Mammary microvascular endothelial cell (primary cell): ENCODE measurements around the gene ASB7. TPM values are rescaled to one million over a fixed set of nuclear protein-coding genes. Genes with fewer than 3 reads are reported as not detected.

ENCODE experiments used
- total RNA-seq: library from RNA; depleted of rRNA; stranded (reverse); fragments of >200 nt; gene quantifications from 2 replicates; pipeline ENCODE4 v1.2.3, GENCODE V29; 2015

ASB7 gene, protein sequence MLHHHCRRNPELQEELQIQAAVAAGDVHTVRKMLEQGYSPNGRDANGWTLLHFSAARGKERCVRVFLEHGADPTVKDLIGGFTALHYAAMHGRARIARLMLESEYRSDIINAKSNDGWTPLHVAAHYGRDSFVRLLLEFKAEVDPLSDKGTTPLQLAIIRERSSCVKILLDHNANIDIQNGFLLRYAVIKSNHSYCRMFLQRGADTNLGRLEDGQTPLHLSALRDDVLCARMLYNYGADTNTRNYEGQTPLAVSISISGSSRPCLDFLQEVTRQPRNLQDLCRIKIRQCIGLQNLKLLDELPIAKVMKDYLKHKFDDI
- total RNA-seq: 7.3 and 8.7 TPM in 2 replicates

DNA sequence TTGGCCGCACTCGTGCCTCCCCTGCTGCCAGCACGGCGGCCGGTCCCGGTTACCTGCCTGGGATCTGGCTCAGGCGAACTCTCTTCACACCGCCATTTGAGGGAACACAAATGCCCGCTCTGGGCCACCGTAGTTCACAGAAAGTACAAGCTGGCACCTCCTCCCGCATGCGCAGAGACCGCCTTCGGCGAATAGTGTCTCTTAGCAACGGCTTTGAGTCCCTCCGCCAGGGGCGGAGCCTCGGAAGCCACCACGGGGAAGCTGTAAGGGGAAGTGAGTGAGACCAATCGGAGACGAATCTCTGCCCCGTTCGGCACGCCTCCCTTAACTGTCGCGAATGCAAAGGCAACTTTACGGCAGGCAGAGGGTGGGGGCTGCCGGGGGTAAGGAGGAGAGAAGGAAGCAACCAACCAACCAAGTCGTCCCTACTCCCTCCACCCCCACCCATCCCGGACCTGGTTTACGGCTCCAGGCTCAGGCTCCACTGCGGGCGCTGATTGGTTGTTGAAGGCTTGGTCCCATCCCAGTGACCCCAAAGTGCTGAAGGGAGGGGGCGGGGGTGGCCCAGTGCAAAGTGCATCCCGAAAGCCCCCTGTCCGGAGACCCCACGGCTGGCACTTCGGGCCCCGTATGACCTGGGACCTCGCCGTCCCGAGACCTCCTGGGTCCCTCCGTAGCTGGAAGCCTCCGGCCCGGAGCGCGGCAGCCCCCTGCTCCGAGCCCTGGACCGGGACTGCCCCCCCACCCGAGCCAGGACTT is at the start of gene ASB7, which contains the start of gene LINS1:
ASB7 (plus strand) TSS at position 526 of the 759 bp plus-strand sequence. CDS start 9,628 bp downstream, outside the sequence.
LINS1 (minus strand) TSS at position 121 of the 759 bp plus-strand sequence. CDS start 21,342 bp downstream, outside the sequence.

Other genes with a start within 250 kb of the ASB7 start
- not detected in 2 replicates for gene CERS3, start 73.6 kb upstream of the ASB7 start, total RNA-seq
- 10.4 and 11.8 TPM in 2 replicates for gene LINS1, start 405 bp upstream of the ASB7 start, total RNA-seq